Omental fat pad (tissue), 4 donors: ENCODE data around the gene TMEM8B. TPM values are rescaled to one million over a fixed set of nuclear protein-coding genes. Genes with fewer than 3 reads are reported as not detected.

Experiments used
- ATAC-seq: fragments of 150-250 bp; one replicate; pipeline ENCODE4 v1.9.1; 2016; ENCODE audit warnings: mild to moderate bottlenecking, moderate library complexity; ENCODE audit not compliant: low FRiP score
- DNase-seq: peaks from one replicate; pipeline ENCODE4 v3.0.0-alpha.2; 2019; ENCODE audit warnings: low spot score
- total RNA-seq, 4 donors: library from RNA; depleted of rRNA; stranded (reverse); fragments of >200 nt; gene quantifications; one replicate each; pipeline ENCODE4 v1.1.0, GENCODE V29; 2016
- TF ChIP-seq, protein P1 (sequence below), 3 donors: fragments of 450-650 bp; IDR thresholded peaks; one replicate each; pipeline ENCODE4 v1.5.1; 2016 to 2017; ENCODE audit warnings: antibody characterized with exemption in 3 of 3, mild to moderate bottlenecking in 3 of 3, moderate library complexity in 2 of 3

TMEM8B gene
- total RNA-seq, 4 donors from 2014 or later, result 2.7 to 13.2 (median 4.6) TPM

DNA sequence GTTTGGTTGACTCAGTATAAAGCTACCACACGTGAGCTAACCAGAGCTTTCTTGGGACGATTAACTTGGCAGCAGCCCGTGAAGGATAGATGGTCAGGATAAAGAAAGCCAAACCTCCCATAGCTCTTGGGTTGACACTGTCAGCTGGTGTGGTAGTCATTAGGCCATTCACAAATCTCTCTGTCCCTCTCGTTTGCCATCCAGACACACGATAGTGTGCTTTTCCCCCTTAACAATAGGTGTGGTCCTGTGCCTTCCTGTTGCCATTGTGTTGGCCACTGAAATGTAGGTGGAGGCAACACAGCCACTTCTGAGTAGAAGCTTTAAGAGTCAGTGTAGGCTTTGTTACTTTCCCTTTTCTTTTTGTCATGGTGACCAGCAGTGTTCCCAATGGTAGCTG is 29.4 kb downstream of the TMEM8B start:
- DNase-seq (no peak), ATAC-seq (no peak)
- TF ChIP-seq, protein P1, sequence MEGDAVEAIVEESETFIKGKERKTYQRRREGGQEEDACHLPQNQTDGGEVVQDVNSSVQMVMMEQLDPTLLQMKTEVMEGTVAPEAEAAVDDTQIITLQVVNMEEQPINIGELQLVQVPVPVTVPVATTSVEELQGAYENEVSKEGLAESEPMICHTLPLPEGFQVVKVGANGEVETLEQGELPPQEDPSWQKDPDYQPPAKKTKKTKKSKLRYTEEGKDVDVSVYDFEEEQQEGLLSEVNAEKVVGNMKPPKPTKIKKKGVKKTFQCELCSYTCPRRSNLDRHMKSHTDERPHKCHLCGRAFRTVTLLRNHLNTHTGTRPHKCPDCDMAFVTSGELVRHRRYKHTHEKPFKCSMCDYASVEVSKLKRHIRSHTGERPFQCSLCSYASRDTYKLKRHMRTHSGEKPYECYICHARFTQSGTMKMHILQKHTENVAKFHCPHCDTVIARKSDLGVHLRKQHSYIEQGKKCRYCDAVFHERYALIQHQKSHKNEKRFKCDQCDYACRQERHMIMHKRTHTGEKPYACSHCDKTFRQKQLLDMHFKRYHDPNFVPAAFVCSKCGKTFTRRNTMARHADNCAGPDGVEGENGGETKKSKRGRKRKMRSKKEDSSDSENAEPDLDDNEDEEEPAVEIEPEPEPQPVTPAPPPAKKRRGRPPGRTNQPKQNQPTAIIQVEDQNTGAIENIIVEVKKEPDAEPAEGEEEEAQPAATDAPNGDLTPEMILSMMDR (IDR thresholded peaks at IDR 0.05), result no peak

DNA sequence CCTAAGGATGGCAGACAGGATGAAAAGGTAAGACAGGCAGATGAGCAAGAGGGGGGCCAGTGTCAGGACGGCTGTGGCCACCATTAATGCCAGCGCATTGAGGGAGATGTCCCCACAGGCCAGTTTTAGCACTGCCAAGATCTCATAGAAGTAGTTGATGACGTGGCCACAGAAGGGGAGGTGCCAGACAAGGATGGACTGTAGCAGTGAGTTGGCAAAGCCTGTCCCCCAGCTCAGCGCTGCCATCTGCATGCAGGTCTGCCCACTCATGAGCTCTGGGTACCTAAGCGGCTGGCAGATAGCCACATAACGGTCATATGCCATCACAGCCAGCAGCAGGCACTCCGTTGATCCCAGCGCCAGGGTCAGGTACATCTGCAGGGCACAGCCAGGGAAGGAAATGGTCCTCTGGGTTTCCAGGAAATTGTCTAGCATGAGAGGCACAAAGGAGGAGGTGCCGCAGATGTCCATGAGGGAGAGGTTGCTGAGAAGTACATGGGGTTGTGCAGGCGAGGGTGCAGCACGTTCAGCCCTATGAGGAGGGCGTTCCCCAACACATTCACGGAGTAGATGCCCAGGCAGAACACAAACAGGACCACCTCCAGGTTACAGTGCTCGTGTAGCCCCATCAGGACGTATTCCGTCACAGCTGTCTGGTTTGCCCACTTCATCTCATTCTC is 30.4 kb downstream of the TMEM8B start:
- no peak for DNase-seq
- ATAC-seq, result no peak
- TF ChIP-seq, protein P1 (IDR thresholded peaks at IDR 0.05), result no peak

DNA sequence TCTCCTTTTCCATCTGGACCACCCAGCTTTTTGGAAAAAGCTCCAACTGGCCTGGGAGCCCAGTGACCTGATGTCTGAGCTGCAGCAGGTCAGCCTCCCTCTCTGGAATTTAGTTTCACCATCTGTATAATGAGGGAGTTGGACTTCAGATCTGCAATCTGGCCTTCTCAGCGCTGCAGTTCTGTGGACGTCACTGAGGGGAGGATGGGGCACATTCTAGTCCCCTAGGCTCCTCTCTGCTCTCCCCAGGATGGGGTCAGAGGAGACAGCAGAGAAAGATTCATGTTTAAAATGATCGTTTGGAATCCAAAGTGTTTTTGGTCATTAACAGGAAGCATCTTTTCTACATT is 30.9 kb downstream of the TMEM8B start:
- ATAC-seq (no peak), DNase-seq (no peak)
- TF ChIP-seq, protein P1 (IDR thresholded peaks at IDR 0.05), result no peak

DNA sequence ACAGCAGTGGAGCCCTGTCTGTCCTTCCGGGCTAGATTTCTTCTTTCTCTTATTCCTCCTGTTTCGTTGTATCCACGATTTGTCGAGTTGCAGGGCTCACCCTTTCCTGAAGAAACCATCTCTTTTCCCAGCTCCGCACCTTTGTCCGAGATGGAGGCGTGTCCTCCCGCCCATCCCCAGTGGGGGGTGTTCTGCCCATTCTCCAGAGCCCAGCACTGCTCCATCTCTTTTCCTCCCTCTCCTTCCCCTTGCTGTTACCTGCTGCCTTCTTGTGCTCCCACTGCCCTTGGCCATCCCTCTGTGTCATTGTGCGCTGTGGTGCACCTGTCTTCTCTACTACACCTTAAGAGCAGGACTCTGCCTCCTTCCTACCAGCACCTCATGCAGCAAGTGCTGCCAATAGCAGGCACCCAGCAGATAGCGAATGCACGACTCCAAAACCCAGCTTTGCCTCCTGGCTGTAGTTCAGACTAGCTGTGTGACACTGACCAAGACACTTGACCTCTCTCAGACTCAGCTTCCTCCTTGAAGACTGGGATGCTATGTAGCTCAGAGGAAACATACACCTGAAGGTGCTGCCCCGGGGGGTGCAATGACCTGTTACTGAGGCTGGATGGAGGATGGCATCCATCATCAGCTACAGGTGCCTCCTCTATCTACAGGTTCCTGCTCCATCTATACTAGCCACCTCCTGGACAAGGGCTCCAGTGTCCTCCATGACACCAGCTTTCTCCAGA is 32.3 kb downstream of the TMEM8B start:
- TF ChIP-seq, protein P1 (IDR thresholded peaks at IDR 0.05), result no peak
- ATAC-seq (no peak), DNase-seq (no peak)

DNA sequence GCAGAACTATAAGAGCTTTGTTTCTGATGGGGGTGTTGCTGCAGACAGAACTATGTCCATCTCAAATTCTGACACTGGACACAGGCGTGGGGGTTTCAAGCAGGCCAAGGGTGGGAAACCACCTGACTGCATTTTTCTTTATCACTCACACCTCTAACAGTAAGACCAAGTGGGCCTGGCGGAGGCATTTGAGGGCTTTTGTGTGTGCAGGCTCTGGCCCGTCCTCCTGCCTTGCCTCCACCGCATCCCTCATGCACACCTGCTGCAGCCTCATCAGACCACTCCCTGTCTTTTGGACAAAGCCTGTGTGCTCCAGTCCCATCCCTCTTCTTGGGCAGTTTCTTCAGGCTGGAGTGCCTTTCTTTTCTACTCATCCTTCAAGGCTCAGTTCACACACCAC is 33.3 kb downstream of the TMEM8B start:
- DNase-seq (no peak), ATAC-seq (no peak)
- TF ChIP-seq, protein P1 (IDR thresholded peaks at IDR 0.05), result no peak

DNA sequence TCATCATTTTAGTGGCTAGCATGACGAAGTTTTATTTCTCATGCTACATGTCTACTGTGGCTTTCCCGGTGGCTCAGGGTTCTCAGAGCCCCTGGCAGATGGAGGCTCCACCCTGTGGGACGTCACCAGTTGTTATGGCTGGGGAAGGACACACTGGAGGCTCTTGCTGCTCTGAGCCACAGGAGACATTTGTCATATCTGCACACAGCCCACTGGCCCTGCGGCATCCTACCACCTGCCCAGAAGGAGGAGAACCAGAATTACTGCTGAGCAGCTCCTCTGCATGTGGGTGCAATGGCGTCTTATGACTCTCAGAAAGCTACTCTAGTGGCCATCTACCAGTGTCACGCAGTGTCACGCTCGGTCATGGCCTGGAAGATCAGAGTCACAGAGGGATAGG is 34.6 kb downstream of the TMEM8B start:
- DNase-seq (no peak), ATAC-seq (no peak)
- TF ChIP-seq, protein P1 (IDR thresholded peaks at IDR 0.05), result no peak
